ENCODE measurements around the gene NRN1L.

DNA sequence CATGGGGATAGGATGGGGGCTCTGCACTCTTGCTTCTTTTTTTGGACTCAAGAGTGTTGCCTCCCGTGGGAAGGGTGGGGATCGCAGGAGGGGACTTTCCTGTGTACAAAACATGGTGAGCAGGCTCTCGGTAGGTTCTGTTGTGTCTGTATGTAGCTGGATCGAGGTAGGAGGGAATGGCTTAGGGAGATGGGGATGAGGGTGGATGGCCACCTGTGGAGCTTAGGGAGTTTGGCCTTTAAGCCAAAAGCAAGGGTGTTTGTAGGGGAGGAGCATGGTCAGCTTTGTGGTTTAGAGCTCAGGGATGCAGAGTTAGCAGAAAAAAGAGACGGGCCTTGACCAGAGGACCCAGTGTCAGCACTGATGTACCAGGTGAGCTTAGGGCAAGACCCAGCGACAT is 22.8 kb upstream of the NRN1L start:
- TF ChIP-seq, protein P1, sequence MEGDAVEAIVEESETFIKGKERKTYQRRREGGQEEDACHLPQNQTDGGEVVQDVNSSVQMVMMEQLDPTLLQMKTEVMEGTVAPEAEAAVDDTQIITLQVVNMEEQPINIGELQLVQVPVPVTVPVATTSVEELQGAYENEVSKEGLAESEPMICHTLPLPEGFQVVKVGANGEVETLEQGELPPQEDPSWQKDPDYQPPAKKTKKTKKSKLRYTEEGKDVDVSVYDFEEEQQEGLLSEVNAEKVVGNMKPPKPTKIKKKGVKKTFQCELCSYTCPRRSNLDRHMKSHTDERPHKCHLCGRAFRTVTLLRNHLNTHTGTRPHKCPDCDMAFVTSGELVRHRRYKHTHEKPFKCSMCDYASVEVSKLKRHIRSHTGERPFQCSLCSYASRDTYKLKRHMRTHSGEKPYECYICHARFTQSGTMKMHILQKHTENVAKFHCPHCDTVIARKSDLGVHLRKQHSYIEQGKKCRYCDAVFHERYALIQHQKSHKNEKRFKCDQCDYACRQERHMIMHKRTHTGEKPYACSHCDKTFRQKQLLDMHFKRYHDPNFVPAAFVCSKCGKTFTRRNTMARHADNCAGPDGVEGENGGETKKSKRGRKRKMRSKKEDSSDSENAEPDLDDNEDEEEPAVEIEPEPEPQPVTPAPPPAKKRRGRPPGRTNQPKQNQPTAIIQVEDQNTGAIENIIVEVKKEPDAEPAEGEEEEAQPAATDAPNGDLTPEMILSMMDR (conservative IDR thresholded peaks at IDR 0.05; ENCODE audit: low read depth, low read length) = no peak
- TF ChIP-seq EZH2 (IDR thresholded peaks at IDR 0.05; ENCODE audit: borderline replicate concordance, low read depth, low read length, poor library complexity, severe bottlenecking) = no peak
